A549 (cell line): ENCODE results near the gene OSCP1.

ENCODE experiments used
- BHLHE40 ChIP-seq: IDR thresholded peaks from 2 replicates; pipeline ENCODE4 v1.6.1; 2012; ENCODE audit warnings: low read depth, low read length, inconsistent platforms
- CHD4 ChIP-seq: fragments of 200-600 bp; sonication (generic); IDR thresholded peaks from 2 replicates; pipeline ENCODE4 v1.6.1; 2016; ENCODE audit warnings: antibody characterized with exemption, mild to moderate bottlenecking, borderline replicate concordance
- CTCF ChIP-seq: fragments of >200 bp; sonication (Bioruptor Twin); formaldehyde crosslinking; IDR thresholded peaks from 3 replicates; pipeline ENCODE4 v1.5.1; 2016
- E2F6 ChIP-seq: IDR thresholded peaks from 2 replicates; pipeline ENCODE4 v1.6.1; 2012; ENCODE audit warnings: low read depth, borderline replicate concordance
- HDAC2 ChIP-seq: fragments of 200-600 bp; sonication (generic); IDR thresholded peaks from 2 replicates; pipeline ENCODE4 v1.6.1; 2016
- NFE2L2 ChIP-seq: fragments of 150-350 bp; conservative IDR thresholded peaks from 2 replicates; pipeline ENCODE4 v1.6.1; 2014; ENCODE audit warnings: low read length
- PBX3 ChIP-seq: IDR thresholded peaks from 2 replicates; pipeline ENCODE4 v1.6.1; 2012
- POLR2A ChIP-seq: IDR thresholded peaks from 2 replicates; pipeline ENCODE4 v1.6.1; 2012; ENCODE audit warnings: mild to moderate bottlenecking, low read length
- RFX5 ChIP-seq: fragments of 450-650 bp; IDR thresholded peaks from 2 replicates; pipeline ENCODE4 v1.7.1; 2014; ENCODE audit warnings: antibody characterized with exemption, mild to moderate bottlenecking, moderate library complexity

GRCh38 chr1:36383240-36383639 lies 67.0 kb downstream of the OSCP1 start:
- no peak for TF ChIP-seq CTCF
- no peak for TF ChIP-seq BHLHE40
- TF ChIP-seq NFE2L2 = no peak
- no peak for TF ChIP-seq POLR2A
- TF ChIP-seq CHD4 = no peak
- no peak for TF ChIP-seq PBX3
- no peak for TF ChIP-seq HDAC2
- no peak for TF ChIP-seq RFX5
- TF ChIP-seq E2F6 = no peak
